GM12892 (cell line): Measurements from ENCODE around the gene BRI3BP.

Experiments
- POLR2A ChIP-seq: IDR thresholded peaks from 2 replicates; pipeline ENCODE4 v1.6.1; 2011; ENCODE audit warnings: low read depth, low read length, control low read depth
- POLR2AphosphoS5 ChIP-seq: IDR thresholded peaks from 2 replicates; pipeline ENCODE4 v1.6.1; 2011; ENCODE audit warnings: low read depth, low read length, control low read depth
- TAF1 ChIP-seq: IDR thresholded peaks from 2 replicates; pipeline ENCODE4 v1.6.1; 2011; ENCODE audit warnings: low read depth, mild to moderate bottlenecking, control low read depth, low read length, borderline replicate concordance

DNA sequence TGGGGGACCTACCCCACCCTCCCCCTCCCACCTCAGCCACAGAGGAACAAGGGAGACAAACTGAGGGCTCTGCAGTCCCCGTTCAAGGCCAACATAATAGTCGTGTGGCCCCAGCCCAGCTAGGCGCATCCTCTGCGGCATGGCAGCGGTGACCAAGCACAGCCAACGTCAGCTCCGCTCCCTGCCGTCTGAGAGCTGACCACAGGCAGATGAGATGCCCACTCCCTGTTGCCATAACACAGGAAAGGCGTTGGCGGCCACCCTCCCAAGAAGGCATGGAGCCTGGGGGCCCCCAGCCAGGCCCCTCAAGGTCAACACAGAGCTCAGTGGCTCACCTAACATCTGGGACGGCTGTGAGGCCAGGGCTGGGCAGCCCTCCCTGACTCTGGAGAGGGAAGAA lies 46.4 kb upstream of the BRI3BP start:
- TF ChIP-seq TAF1 (no peak), POLR2A (no peak), POLR2AphosphoS5 (no peak)
